GM23248 (cell line): ENCODE measurements around the gene NTRK2. TPM values are rescaled to one million over a fixed set of nuclear protein-coding genes. Genes with fewer than 3 reads are reported as not detected.

Source experiments
- DNase-seq: peaks from one replicate; pipeline ENCODE4 v3.0.0-alpha.2; 2015
- H2AFZ ChIP-seq: fragments of 200-600 bp; sonication (generic); 2 replicates; pipeline ENCODE4 v1.6.1; 2016; ENCODE audit warnings: antibody characterized with exemption
- H3F3A ChIP-seq: fragments of 200-600 bp; sonication (generic); 2 replicates; pipeline ENCODE4 v1.6.1; 2016; ENCODE audit warnings: mild to moderate bottlenecking, antibody characterized with exemption, mixed run types; ENCODE audit not compliant: insufficient read depth
- H3K27ac ChIP-seq: fragments of 200-600 bp; sonication (generic); 2 replicates; pipeline ENCODE4 v1.5.1; 2016; ENCODE audit warnings: mild to moderate bottlenecking
- H3K27me3 ChIP-seq: fragments of 200-600 bp; sonication (generic); replicated peaks from 2 replicates; pipeline ENCODE4 v1.6.1; 2016; ENCODE audit warnings: mild to moderate bottlenecking; ENCODE audit not compliant: insufficient read depth
- H3K36me3 ChIP-seq: fragments of 200-600 bp; sonication (generic); 2 replicates; pipeline ENCODE4 v1.6.1; 2016; ENCODE audit warnings: low read depth, mild to moderate bottlenecking
- H3K4me1 ChIP-seq: fragments of 200-600 bp; sonication (generic); 2 replicates; pipeline ENCODE4 v1.6.1; 2016; ENCODE audit warnings: mild to moderate bottlenecking; ENCODE audit not compliant: insufficient read depth
- H3K4me2 ChIP-seq: fragments of 200-600 bp; sonication (generic); one replicate; pipeline ENCODE4 v1.6.1; 2016; ENCODE audit warnings: mild to moderate bottlenecking; ENCODE audit not compliant: unreplicated experiment
- H3K4me3 ChIP-seq: fragments of 200-600 bp; sonication (generic); 2 replicates; pipeline ENCODE4 v1.5.1; 2016; ENCODE audit warnings: mild to moderate bottlenecking
- H3K79me2 ChIP-seq: fragments of 200-600 bp; sonication (generic); 2 replicates; pipeline ENCODE4 v1.6.1; 2016; ENCODE audit warnings: mild to moderate bottlenecking; ENCODE audit not compliant: insufficient read depth
- H3K9ac ChIP-seq: fragments of 200-600 bp; sonication (generic); 2 replicates; pipeline ENCODE4 v1.6.1; 2016; ENCODE audit warnings: mild to moderate bottlenecking
- H3K9me2 ChIP-seq: fragments of 200-600 bp; sonication (generic); 2 replicates; pipeline ENCODE4 v1.6.1; 2016; ENCODE audit warnings: mixed run types, mild to moderate bottlenecking, moderate library complexity; ENCODE audit not compliant: insufficient read depth
- H3K9me3 ChIP-seq: fragments of 200-600 bp; sonication (generic); one replicate; pipeline ENCODE4 v1.6.1; 2017; ENCODE audit warnings: low read depth
- H4K20me1 ChIP-seq: fragments of 200-600 bp; sonication (generic); 2 replicates; pipeline ENCODE4 v1.6.0; 2016; ENCODE audit not compliant: insufficient read depth
- EZH2 ChIP-seq: fragments of 200-600 bp; sonication (generic); IDR thresholded peaks from 2 replicates; pipeline ENCODE4 v1.6.1; 2018; ENCODE audit warnings: antibody characterized with exemption, mild to moderate bottlenecking; ENCODE audit not compliant: insufficient read depth, poor library complexity, severe bottlenecking
- EZH2phosphoT487 ChIP-seq: fragments of 200-600 bp; sonication (generic); IDR thresholded peaks from 2 replicates; pipeline ENCODE4 v1.6.1; 2018; ENCODE audit warnings: antibody characterized with exemption, moderate library complexity, mild to moderate bottlenecking, low read depth; ENCODE audit not compliant: insufficient read depth
- WGBS, 2 experiments: methylation state at CpG; one replicate each; pipeline ENCODE4 v1.1.6; 2015 to 2017; ENCODE audit warnings: low lambda C conversion rate in 2 of 2, low coverage in 1 of 2; ENCODE audit errors: missing lambda C conversion rate in 2 of 2; 5-methylcytosine and 5-hydroxymethylcytosine counted together
- in situ Hi-C: fragments of 300-500 bp; cut with MboI; formaldehyde crosslinking; loops from 2 replicates; pipeline ENCODE4 v1.15.0; 2020
- polyA plus RNA-seq: library from polyadenylated mRNA; unstranded; fragments of >200 nt; fragmentation: Nextera tagmentation; extraction: Ambion mirVana; gene quantifications from 2 replicates; pipeline ENCODE4 v1.2.1, GENCODE V29; 2016
- total RNA-seq: library from RNA; depleted of rRNA; stranded (reverse); fragments of >200 nt; shearing (Covaris generic); gene quantifications from 2 replicates; pipeline ENCODE4 v1.2.3, GENCODE V29; 2014

Gene NTRK2
- total and polyA plus RNA-seq, 2 experiments from 2014 or later: not detected

DNA sequence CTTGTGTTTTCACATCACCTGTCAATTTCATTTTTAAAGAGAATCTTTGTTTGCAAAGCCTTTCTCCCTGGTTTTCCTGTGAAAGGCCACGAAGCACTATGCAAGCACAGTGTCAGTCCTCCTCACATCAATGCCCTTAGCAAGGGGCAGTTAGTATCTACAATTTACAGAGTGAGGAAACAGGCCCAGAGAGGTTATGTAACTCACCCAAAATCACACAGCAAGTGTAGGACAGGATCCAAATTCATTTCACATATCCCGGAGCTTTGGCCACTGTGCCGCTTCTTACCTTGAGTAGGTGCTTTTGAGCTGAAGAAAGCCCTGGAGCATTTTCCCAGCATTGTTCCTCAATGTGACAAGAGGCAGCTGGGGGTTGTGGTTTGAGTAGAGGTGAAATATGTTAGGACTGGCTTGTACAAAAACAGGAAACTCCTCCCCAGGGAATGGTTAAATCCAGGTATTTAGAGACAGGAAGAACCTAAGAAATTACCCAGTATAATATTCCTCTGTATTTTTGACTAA, 283.8 kb downstream of the NTRK2 start:
- Histone ChIP-seq H3K9me2 (no peaks in the 10 kb centered on the region), H3K27me3 (peaks cover 5% of the 10 kb centered on the region; the same call in 1 of the 2 replicates), H3K9me3 (no peaks in the 10 kb centered on the region), H3K36me3 (no peaks in the 10 kb centered on the region), H3K9ac (no peak overlapping the region), H3K4me2 (no peak overlapping the region), H4K20me1 (no peaks in the 10 kb centered on the region), H3K79me2 (no peaks in the 10 kb centered on the region), H3K27ac (no peak overlapping the region), H2AFZ (no peak overlapping the region), H3F3A (no peaks in the 10 kb centered on the region), H3K4me1 (no peaks in the 10 kb centered on the region), H3K4me3 (no peak overlapping the region)
- in situ Hi-C loops: loop anchor here (25.0 kb wide), 1 partner anchor 541 kb away; no protein-coding TSS in a partner anchor
- TF ChIP-seq EZH2: no peak
- TF ChIP-seq EZH2phosphoT487: no peak
- 91 to 94% methylated on average over 3 of the region's 3 CpGs for WGBS, 2 experiments
- DNase-seq: no peak

DNA sequence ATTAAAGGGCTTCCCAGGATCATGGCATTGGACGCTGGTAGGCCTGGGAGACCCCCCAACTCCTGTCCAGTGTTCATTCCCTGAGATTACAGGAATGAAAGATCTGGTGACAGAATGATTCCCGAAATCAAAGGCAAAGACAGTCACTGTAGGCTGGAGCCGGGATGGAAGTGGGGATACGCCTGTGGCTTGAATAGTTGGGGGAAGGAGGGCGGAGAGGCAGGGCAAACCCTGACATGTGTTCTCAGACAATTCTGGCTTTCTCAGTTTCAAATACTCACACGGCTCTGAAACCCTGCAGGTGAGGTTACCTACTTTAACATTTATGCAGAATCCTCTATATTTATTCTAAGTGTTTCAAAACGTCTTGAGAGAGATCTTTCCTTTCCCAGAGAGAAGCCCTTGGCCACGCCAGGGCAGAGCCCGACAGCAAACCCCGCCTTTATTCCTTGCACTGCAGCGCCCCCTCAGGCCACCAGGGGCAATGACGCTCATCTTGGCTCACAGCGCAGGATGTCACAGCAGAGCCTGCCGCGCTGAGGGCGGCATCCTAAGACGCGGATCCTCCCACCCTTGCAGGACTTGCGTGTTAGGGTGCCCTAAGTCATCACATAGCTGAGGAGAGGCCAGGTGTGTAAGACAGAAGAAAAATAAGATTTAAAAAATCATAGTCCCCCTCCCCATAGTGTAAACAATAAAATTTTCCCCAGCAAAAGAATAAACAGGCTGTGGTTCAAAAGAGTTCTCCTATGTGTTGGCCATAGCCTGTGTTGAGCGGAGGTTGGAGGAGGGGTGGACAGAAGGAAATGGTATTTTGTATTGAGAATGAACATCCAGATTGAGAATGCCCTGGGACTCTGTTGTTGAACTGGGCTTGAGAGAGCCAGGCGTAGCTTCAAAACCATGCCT, 284.5 kb downstream of the NTRK2 start:
- H3K36me3 ChIP-seq: no peaks in the 10 kb centered on the region
- H3F3A ChIP-seq: no peaks in the 10 kb centered on the region
- no peak overlapping the region for H3K4me3 ChIP-seq
- H3K4me1 ChIP-seq: no peaks in the 10 kb centered on the region
- H3K9me3 ChIP-seq: no peaks in the 10 kb centered on the region
- H3K4me2 ChIP-seq: no peak overlapping the region
- no peak overlapping the region for H3K9ac ChIP-seq
- no peaks in the 10 kb centered on the region for H4K20me1 ChIP-seq
- 30 to 31% methylated on average over 21 of the region's 21 CpGs for WGBS, 2 experiments
- DNase-seq: peak; percentile 75
- H2AFZ ChIP-seq: no peak overlapping the region
- no peak for TF ChIP-seq EZH2
- no peak for TF ChIP-seq EZH2phosphoT487
- in situ Hi-C loops: loop anchor here (25.0 kb wide), 1 partner anchor 542 kb away; no protein-coding TSS in a partner anchor
- no peaks in the 10 kb centered on the region for H3K9me2 ChIP-seq
- H3K27ac ChIP-seq: no peak overlapping the region
- H3K27me3 ChIP-seq: peaks cover 5% of the 10 kb centered on the region; the same call in 1 of the 2 replicates
- no peaks in the 10 kb centered on the region for H3K79me2 ChIP-seq

DNA sequence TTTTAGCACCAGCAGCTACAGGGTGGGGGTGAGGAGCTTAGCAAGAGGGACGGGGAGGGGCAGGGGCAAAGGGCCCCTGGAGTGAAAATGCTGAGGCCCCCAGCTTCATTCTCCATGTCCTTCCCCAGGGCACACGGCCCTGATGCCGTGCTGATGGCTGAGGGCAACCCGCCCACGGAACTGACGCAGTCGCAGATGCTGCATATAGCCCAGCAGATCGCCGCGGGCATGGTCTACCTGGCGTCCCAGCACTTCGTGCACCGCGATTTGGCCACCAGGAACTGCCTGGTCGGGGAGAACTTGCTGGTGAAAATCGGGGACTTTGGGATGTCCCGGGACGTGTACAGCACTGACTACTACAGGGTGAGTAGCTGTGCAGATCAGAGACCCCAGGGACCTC, 285.6 kb downstream of the NTRK2 start:
- Histone ChIP-seq H2AFZ (no peak overlapping the region), H3K79me2 (no peaks in the 10 kb centered on the region), H3F3A (no peaks in the 10 kb centered on the region), H3K4me3 (no peak overlapping the region), H3K9ac (no peak overlapping the region), H3K4me1 (no peaks in the 10 kb centered on the region), H3K4me2 (no peak overlapping the region), H3K27ac (no peak overlapping the region), H3K9me3 (no peaks in the 10 kb centered on the region), H3K9me2 (no peaks in the 10 kb centered on the region), H4K20me1 (no peaks in the 10 kb centered on the region), H3K27me3 (peaks cover 5% of the 10 kb centered on the region; the same call in 1 of the 2 replicates), H3K36me3 (no peaks in the 10 kb centered on the region)
- in situ Hi-C loops: loop anchor here (25.0 kb wide), 1 partner anchor 543 kb away; no protein-coding TSS in a partner anchor
- TF ChIP-seq EZH2: no peak
- no peak for TF ChIP-seq EZH2phosphoT487
- no peak for DNase-seq
- 82 to 84% methylated on average over 18 of the region's 18 CpGs for WGBS, 2 experiments

DNA sequence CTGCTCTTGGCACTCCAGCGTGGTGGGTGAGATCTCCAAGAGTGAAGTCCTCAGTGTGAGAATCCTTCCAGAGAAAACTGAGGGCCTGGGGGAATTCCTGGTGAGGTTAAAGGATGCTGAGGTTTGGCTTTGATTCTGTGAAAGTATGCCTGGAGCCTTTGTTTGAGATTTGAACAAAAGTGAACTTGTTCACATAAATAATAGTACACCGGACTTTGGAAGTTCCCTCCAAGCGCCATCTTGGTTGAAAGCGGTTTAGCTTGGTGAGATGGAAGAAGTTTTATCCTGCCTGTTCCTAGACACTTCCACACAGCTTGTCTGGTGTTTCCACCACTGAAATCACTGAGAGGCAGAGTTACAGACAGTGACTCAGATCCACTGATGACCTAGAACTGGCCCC, 286.4 kb downstream of the NTRK2 start:
- no peak for TF ChIP-seq EZH2phosphoT487
- no peak for TF ChIP-seq EZH2
- Histone ChIP-seq H3K4me1 (no peaks in the 10 kb centered on the region), H3K4me2 (no peak overlapping the region), H3K79me2 (no peaks in the 10 kb centered on the region), H2AFZ (no peak overlapping the region), H4K20me1 (no peaks in the 10 kb centered on the region), H3F3A (no peaks in the 10 kb centered on the region), H3K9me3 (no peaks in the 10 kb centered on the region), H3K4me3 (no peak overlapping the region), H3K27me3 (peaks cover 5% of the 10 kb centered on the region; the same call in 1 of the 2 replicates), H3K36me3 (no peaks in the 10 kb centered on the region), H3K27ac (no peak overlapping the region), H3K9ac (no peak overlapping the region), H3K9me2 (no peaks in the 10 kb centered on the region)
- WGBS, 2 experiments: 72 to 73% methylated on average over 4 of the region's 4 CpGs
- peak; percentile 11 for DNase-seq
- in situ Hi-C loops: loop anchor here (25.0 kb wide), 1 partner anchor 544 kb away; no protein-coding TSS in a partner anchor
